Thyroid gland (tissue), 4 donors: Measurements from ENCODE around the gene UNC93B1. TPM values are rescaled to one million over a fixed set of nuclear protein-coding genes. Genes with fewer than 3 reads are reported as not detected.
"Not testable (repeated sequence)": the region's sequence is repeated elsewhere in the genome, so short reads cannot be mapped to it uniquely, and the experiment has no call there.

Experiments used
- DNase-seq, 2 donors: peaks; one replicate each; pipeline ENCODE4 v3.0.0-alpha.2; 2019
- H3K27ac ChIP-seq, 3 donors: fragments of 200-600 bp; sonication (generic); 1 replicate in 2 of 3; 2 replicates in 1 of 3; pipeline ENCODE4 v1.5.1; 2016 to 2019; ENCODE audit warnings: mild to moderate bottlenecking in 1 of 3, moderate library complexity in 1 of 3
- H3K27me3 ChIP-seq: fragments of 200-600 bp; sonication (generic); one replicate; pipeline ENCODE4 v1.5.1; 2019
- H3K36me3 ChIP-seq, 2 donors: fragments of 200-600 bp; sonication (generic); one replicate each; pipeline ENCODE4 v1.5.1; 2016 to 2019
- H3K4me1 ChIP-seq, 2 donors: fragments of 200-600 bp; sonication (generic); one replicate each; pipeline ENCODE4 v1.5.1; 2017 to 2019
- H3K4me3 ChIP-seq, 3 donors: fragments of 200-600 bp; sonication (generic); replicated peaks in 1 of 3; 1 replicate in 2 of 3; 2 replicates in 1 of 3; pipeline ENCODE4 v1.5.1; 2016; ENCODE audit warnings: mild to moderate bottlenecking in 1 of 3
- H3K9me3 ChIP-seq: fragments of 200-600 bp; sonication (generic); one replicate; pipeline ENCODE4 v1.5.1; 2017
- CTCF ChIP-seq, 6 experiments: fragments of 200-600 bp in 3 of 6; fragments of 450-650 bp in 3 of 6; sonication (generic) in 3 of 6; IDR thresholded peaks; one replicate each; pipeline ENCODE4 v1.5.1; 2016 to 2019; ENCODE audit warnings: antibody characterized with exemption in 6 of 6, mild to moderate bottlenecking in 2 of 6, inconsistent platforms in 1 of 6, moderate library complexity in 1 of 6
- POLR2A ChIP-seq, 2 donors: fragments of 450-650 bp; IDR thresholded peaks; one replicate each; pipeline ENCODE4 v1.6.1; 2017; ENCODE audit warnings: antibody characterized with exemption in 2 of 2, mild to moderate bottlenecking in 2 of 2, moderate library complexity in 1 of 2
- WGBS, 2 donors: methylation state at CpG; one replicate each; pipeline ENCODE4 v1.1.5; 2017; 5-methylcytosine and 5-hydroxymethylcytosine counted together
- intact Hi-C: fragments of 100-400 bp; cut with DNase I; formaldehyde crosslinking; loops from one replicate; pipeline ENCODE4 v1.15.1; 2023
- microRNA-seq: library from miRNA; unstranded; fragments of <30 nt; microRNA quantifications from one replicate; pipeline ENCODE4, GENCODE V29; 2016
- small RNA-seq: library from RNA; depleted of rRNA; stranded (forward); fragments of <200 nt; gene quantifications from one replicate; pipeline ENCODE3, GENCODE V24; 2016
- total RNA-seq, 4 donors: library from RNA; depleted of rRNA; stranded (reverse); fragments of >200 nt; gene quantifications; one replicate each; pipeline ENCODE4 v1.2.3, GENCODE V29; 2016

Gene UNC93B1
- total RNA-seq, 4 donors from 2014 or later, result 25.7 to 49.2 (median 36.3) TPM

DNA sequence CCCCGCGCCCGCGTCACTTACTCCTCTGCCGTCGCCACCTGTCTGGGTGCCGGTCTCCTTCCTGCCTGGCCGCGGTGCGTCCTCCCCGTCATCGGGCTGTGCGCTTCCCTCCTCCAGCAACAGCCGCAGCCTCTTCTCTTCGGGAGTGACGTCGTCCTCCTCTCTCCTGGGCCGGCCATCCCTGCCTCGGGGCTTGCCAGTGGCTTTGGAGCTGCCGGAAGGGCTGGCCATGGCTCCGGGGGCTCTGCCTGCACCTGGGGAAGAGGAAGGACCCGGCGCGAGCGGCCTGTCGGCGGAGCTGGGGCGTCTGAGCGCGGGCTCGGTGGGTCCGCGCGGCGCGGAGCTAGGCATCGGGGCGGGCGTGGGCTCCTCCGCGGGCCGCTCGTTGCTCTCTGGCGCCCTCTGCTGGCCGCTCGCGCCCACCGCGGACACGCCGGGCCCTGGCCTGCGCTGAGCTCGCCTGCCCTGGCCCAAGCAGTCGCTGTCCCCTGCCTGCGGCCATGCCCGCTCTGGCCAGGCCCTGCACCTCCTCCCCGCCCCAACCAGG, 48.4 kb downstream of the UNC93B1 start:
- H3K36me3 ChIP-seq, H3K27me3 ChIP-seq, H3K27ac ChIP-seq: not testable (repeated sequence)

DNA sequence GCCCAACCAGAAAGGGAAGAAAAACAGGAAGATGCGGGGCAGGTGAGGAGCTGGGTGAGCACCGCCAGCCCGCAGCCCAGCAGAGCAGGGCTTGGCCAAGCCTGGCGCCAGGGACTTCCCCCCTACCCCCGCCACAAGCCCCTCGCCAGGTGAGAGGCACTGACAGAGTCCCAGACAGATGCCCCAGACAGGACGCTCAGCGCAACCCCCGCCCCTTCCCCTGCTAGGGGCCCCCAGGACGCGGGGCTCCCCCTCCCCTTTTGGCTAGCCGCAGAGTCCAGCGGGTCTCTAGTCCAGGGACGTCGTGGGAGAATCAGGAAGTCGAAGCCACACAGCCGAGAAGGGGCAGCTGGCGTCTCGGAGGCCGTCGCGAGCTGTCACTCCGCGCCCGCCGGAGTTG, 48.9 kb downstream of the UNC93B1 start:
- H3K4me1 ChIP-seq, H3K9me3 ChIP-seq, H3K27ac ChIP-seq, H3K36me3 ChIP-seq, H3K27me3 ChIP-seq, DNase-seq, intact Hi-C loops: not testable (repeated sequence)
- 25% methylated on average over 2 of the region's 26 CpGs; no CpG with 5 or more reads in 1 of the 2 donors for WGBS, 2 donors
- H3K4me3 ChIP-seq, result peak overlapping the region; percentile 10 to 55 (median 41)

More for the DNA sequence above, 48.4 kb downstream of the UNC93B1 start:
- peak; percentile 71 to 74 for DNase-seq
- 1% methylated on average over 18 of the region's 57 CpGs; no CpG with 5 or more reads in 1 of the 2 donors for WGBS, 2 donors
- intact Hi-C loops, H3K4me1 ChIP-seq, H3K9me3 ChIP-seq: not testable (repeated sequence)
- peak overlapping the region; percentile 10 to 55 (median 41) for H3K4me3 ChIP-seq
- TF ChIP-seq POLR2A (IDR thresholded peaks at IDR 0.05) (peak in 1 of 2 donors; percentile 7), CTCF (IDR thresholded peaks at IDR 0.05) (peak in 5 of 6 experiments; percentile 27 to 87 (median 54))

DNA sequence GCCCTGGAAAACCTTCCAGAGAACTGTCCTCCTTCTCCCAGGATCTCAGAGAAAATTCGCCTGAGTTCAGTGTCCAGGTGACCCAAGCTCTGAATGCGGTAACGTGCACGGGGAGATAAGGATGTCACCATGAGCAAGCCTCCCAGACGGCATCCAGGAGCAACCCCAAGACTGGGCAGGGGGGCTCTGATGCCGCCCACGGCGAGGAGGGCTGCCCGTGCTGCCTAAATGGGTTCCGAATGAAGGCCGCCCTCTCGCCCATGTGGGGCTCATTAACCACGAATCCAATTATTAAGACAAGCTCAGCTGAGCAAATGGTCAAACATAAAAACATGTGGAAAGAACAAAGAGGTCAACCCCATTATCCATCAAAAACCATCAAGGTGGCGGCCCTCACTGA, 49.6 kb downstream of the UNC93B1 start:
- H3K27ac ChIP-seq, DNase-seq, H3K4me3 ChIP-seq, H3K9me3 ChIP-seq, H3K4me1 ChIP-seq, H3K36me3 ChIP-seq, intact Hi-C loops, H3K27me3 ChIP-seq: not testable (repeated sequence)
- WGBS, 2 donors, result 92 to 93% methylated on average over 14 of the region's 14 CpGs

DNA sequence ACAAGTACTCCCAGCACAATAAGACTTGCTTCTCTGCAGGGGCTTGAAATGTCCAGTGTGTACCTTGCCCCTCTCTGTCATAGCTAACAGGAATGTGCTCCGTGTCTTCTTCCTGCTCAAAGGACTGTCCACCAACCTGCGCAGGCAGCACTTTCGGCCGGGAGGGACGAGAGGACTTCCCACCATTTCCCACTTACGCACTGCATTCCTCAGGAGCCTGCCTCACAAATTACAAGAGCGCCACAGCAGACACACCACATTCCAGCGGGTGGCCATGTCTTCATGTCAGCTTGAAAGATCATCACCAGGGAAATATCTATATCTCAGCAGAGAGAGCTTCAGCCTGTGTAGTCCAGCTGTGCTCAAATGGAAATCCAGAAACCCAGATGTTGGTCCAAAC, 53.2 kb downstream of the UNC93B1 start:
- H3K9me3 ChIP-seq, H3K4me3 ChIP-seq, H3K4me1 ChIP-seq, H3K27me3 ChIP-seq, intact Hi-C loops, H3K27ac ChIP-seq, H3K36me3 ChIP-seq, DNase-seq: not testable (repeated sequence)
- WGBS, 2 donors, result 62 to 81% methylated on average over 8 of the region's 8 CpGs

- H3K27me3 ChIP-seq, intact Hi-C loops, DNase-seq, H3K36me3 ChIP-seq, H3K4me1 ChIP-seq, H3K27ac ChIP-seq, H3K9me3 ChIP-seq, H3K4me3 ChIP-seq: not testable (repeated sequence)
- WGBS, 2 donors, result 86 to 88% methylated on average over 3 of the region's 7 CpGs
Measured at GRCh38 chr11:67947785-67948184, 56.1 kb downstream of the UNC93B1 start.

- intact Hi-C loops, H3K36me3 ChIP-seq, H3K27ac ChIP-seq, H3K27me3 ChIP-seq, H3K4me3 ChIP-seq, H3K9me3 ChIP-seq, DNase-seq, H3K4me1 ChIP-seq: not testable (repeated sequence)
- 89 to 90% methylated on average over 4 of the region's 4 CpGs for WGBS, 2 donors
Measured at GRCh38 chr11:67946403-67946802, 57.5 kb downstream of the UNC93B1 start.

DNA sequence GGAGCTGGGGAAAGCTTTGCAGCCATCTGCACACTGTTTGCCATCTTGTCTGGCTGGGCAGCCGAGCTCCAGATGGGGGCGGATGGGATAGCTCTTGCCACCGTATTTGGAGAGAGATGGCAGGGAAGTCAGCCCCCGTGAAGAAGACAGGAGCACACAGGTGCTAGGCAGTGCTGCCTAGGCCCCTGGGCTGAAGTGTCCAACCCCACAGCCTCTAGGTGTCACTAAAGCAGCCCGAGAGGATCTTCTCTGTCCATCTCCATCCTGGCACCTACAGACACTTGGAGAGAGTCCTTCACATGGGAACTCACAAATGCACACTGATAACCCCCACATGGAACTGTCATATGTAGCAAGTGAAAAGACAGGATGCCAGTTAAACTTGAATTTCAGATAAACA, 60.5 kb downstream of the UNC93B1 start:
- H3K27me3 ChIP-seq, H3K4me3 ChIP-seq, DNase-seq, H3K9me3 ChIP-seq, H3K4me1 ChIP-seq, H3K36me3 ChIP-seq, intact Hi-C loops, H3K27ac ChIP-seq: not testable (repeated sequence)
- WGBS, 2 donors, result 66 to 67% methylated on average over 1 to 5 of the region's 5 CpGs

Small RNA genes within 50 kb of the gene (microRNA-seq; reads per million reads assigned to microRNA genes)
- not detected for gene MIR4691
- not detected for gene MIR6753
- gene MIR7113, result 1.8 reads per million

Small RNA genes within 50 kb of the gene (small RNA-seq; reads per million reads assigned to genes)
- gene MIR6753, result not detected

Other genes starting within 250 kb of the UNC93B1 start
- 1 to 10 TPM; 3.0 to 6.6 (median 3.5) TPM for gene ALDH3B1, start 6.2 kb upstream of the UNC93B1 start, total RNA-seq
- 100 to 1,000 TPM; 222 to 310 (median 254) TPM for gene NDUFS8, start 26.6 kb upstream of the UNC93B1 start, total RNA-seq
- gene TCIRG1, start 34.9 kb upstream of the UNC93B1 start, total RNA-seq, result 100 to 1,000 TPM in 3 of 4 donors, 10 to 100 TPM in 1; 74.8 to 141 (median 121) TPM
- gene CHKA, start 117.3 kb upstream of the UNC93B1 start, total RNA-seq, result 100 to 1,000 TPM in 1 of 4 donors, 10 to 100 TPM in 3; 86.8 to 106 (median 93.1) TPM
- gene KMT5B, start 209.2 kb upstream of the UNC93B1 start, total RNA-seq, result 10 to 100 TPM; 57.4 to 84.2 (median 67.4) TPM